Hepatocyte (in vitro differentiated cells): ENCODE data around the gene BEND6. TPM values are rescaled to one million over a fixed set of nuclear protein-coding genes. Genes with fewer than 3 reads are reported as not detected.

ENCODE experiments used
- DNase-seq: peaks from one replicate; pipeline ENCODE4 v3.0.0-alpha.2; 2016; ENCODE audit warnings: low spot score
- H2AFZ ChIP-seq: fragments of 200-600 bp; sonication (generic); 2 replicates; pipeline ENCODE4 v1.6.0; 2016; ENCODE audit warnings: antibody characterized with exemption, mild to moderate bottlenecking
- H3K27ac ChIP-seq: fragments of 200-600 bp; sonication (generic); 2 replicates; pipeline ENCODE4 v1.5.1; 2016; ENCODE audit warnings: mild to moderate bottlenecking
- H3K27me3 ChIP-seq: fragments of 200-600 bp; sonication (generic); 2 replicates; pipeline ENCODE4 v1.6.1; 2016
- H3K36me3 ChIP-seq: fragments of 200-600 bp; sonication (generic); replicated peaks from 2 replicates; pipeline ENCODE4 v1.5.1; 2016; ENCODE audit warnings: low read depth; ENCODE audit not compliant: insufficient read depth
- H3K4me1 ChIP-seq: fragments of 200-600 bp; sonication (generic); 2 replicates; pipeline ENCODE4 v1.5.1; 2016; ENCODE audit warnings: mild to moderate bottlenecking, moderate library complexity; ENCODE audit not compliant: insufficient read depth
- H3K4me2 ChIP-seq: fragments of 200-600 bp; sonication (generic); 2 replicates; pipeline ENCODE4 v1.6.0; 2016
- H3K4me3 ChIP-seq: fragments of 200-600 bp; sonication (generic); 2 replicates; pipeline ENCODE4 v1.5.1; 2016; ENCODE audit warnings: mild to moderate bottlenecking
- H3K79me2 ChIP-seq: fragments of 200-600 bp; sonication (generic); 2 replicates; pipeline ENCODE4 v1.6.0; 2017; ENCODE audit warnings: mild to moderate bottlenecking
- H3K9me2 ChIP-seq: fragments of 200-600 bp; sonication (generic); replicated peaks from 2 replicates; pipeline ENCODE4 v1.6.0; 2017; ENCODE audit warnings: mild to moderate bottlenecking; ENCODE audit not compliant: insufficient read depth
- H3K9me3 ChIP-seq: fragments of 200-600 bp; sonication (generic); 2 replicates; pipeline ENCODE4 v1.5.1; 2016; ENCODE audit warnings: low read depth, mild to moderate bottlenecking
- H4K20me1 ChIP-seq: fragments of 200-600 bp; sonication (generic); 2 replicates; pipeline ENCODE4 v1.6.0; 2016; ENCODE audit warnings: mild to moderate bottlenecking; ENCODE audit not compliant: insufficient read depth, poor library complexity, severe bottlenecking
- EZH2 ChIP-seq: fragments of 200-600 bp; sonication (generic); IDR thresholded peaks from 2 replicates; pipeline ENCODE4 v1.6.1; 2016; ENCODE audit warnings: antibody characterized with exemption, mild to moderate bottlenecking, borderline replicate concordance
- EZH2phosphoT487 ChIP-seq: fragments of 200-600 bp; sonication (generic); IDR thresholded peaks from one replicate; pipeline ENCODE4 v1.6.1; 2018; ENCODE audit warnings: antibody characterized with exemption, mild to moderate bottlenecking, low read depth, moderate library complexity; ENCODE audit not compliant: unreplicated experiment, severe bottlenecking
- WGBS: methylation state at CpG from one replicate; pipeline ENCODE4 v1.1.6; 2016; ENCODE audit warnings: low lambda C conversion rate; ENCODE audit errors: missing lambda C conversion rate; 5-methylcytosine and 5-hydroxymethylcytosine counted together
- polyA plus RNA-seq: library from polyadenylated mRNA; unstranded; fragments of >200 nt; fragmentation: Nextera tagmentation; extraction: Ambion mirVana; gene quantifications from 2 replicates; pipeline ENCODE4 v1.2.1, GENCODE V29; 2016
- total RNA-seq: library from RNA; depleted of rRNA; stranded (reverse); fragments of >200 nt; gene quantifications from 2 replicates; pipeline ENCODE4 v1.2.3, GENCODE V29; 2014
- TF ChIP-seq, protein P1 (sequence below): fragments of 200-600 bp; sonication (generic); IDR thresholded peaks from 2 replicates; pipeline ENCODE4 v1.5.1; 2016; ENCODE audit warnings: antibody characterized with exemption, mild to moderate bottlenecking; ENCODE audit not compliant: poor library complexity

BEND6 gene
- total and polyA plus RNA-seq, 2 experiments from 2014 or later: 1.2 to 2.0 TPM

DNA sequence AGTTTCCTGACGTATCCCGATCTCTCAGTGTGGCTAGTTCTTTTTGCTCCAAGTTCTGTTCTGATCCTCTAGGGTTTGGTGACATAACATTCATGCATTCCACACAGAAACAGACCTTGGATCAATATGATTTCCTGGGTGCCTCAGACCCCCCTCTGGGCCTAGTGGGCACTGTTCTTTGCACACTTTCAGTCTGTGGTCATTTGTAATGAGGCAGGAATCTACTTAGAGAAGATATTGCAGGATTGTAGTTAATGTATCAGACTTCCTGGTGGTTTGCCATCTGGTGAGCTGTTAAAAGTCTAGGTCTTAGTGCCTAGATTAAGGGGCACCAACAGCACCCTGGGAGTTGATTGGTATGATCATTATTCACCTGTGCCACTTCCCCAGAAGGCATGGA lies 7.5 kb downstream of the BEND6 start:
- Histone ChIP-seq H3K79me2 (no peaks in the 10 kb centered on the region), H3K9me3 (no peaks in the 10 kb centered on the region), H3K4me1 (no peaks in the 10 kb centered on the region), H3K9me2 (no peaks in the 10 kb centered on the region), H3K4me2 (no peak overlapping the region), H2AFZ (no peak overlapping the region), H3K4me3 (no peak overlapping the region), H4K20me1 (no peaks in the 10 kb centered on the region), H3K36me3 (no peaks in the 10 kb centered on the region), H3K27ac (no peak overlapping the region), H3K27me3 (peaks cover 6% of the 10 kb centered on the region)
- WGBS: 100% methylated on average over 2 of the region's 2 CpGs
- TF ChIP-seq EZH2 (no peak), EZH2phosphoT487 (no peak)
- TF ChIP-seq, protein P1, sequence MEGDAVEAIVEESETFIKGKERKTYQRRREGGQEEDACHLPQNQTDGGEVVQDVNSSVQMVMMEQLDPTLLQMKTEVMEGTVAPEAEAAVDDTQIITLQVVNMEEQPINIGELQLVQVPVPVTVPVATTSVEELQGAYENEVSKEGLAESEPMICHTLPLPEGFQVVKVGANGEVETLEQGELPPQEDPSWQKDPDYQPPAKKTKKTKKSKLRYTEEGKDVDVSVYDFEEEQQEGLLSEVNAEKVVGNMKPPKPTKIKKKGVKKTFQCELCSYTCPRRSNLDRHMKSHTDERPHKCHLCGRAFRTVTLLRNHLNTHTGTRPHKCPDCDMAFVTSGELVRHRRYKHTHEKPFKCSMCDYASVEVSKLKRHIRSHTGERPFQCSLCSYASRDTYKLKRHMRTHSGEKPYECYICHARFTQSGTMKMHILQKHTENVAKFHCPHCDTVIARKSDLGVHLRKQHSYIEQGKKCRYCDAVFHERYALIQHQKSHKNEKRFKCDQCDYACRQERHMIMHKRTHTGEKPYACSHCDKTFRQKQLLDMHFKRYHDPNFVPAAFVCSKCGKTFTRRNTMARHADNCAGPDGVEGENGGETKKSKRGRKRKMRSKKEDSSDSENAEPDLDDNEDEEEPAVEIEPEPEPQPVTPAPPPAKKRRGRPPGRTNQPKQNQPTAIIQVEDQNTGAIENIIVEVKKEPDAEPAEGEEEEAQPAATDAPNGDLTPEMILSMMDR: no peak
- DNase-seq: no peak

DNA sequence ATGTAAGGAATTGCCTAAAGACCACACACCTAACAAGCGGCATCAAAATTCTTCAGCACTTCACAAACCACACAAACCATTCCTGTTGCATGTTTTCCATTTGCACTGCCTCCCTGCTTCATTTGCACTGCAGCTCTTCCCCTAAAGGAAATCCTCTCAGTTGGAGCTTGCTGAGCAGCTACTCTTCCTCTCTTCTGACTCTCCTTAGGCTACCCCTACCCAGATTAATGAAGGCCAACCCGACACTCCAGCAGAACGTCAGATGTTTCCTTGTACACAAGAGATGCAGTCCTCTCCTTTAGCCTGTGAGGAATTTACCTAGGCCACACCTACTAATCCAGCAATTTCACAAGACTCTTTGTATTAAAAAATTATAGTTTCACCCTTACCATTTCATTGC lies 8.1 kb downstream of the BEND6 start:
- Histone ChIP-seq H3K9me2 (no peaks in the 10 kb centered on the region), H3K4me1 (no peaks in the 10 kb centered on the region), H3K79me2 (no peaks in the 10 kb centered on the region), H3K27ac (no peak overlapping the region), H4K20me1 (no peaks in the 10 kb centered on the region), H3K27me3 (peaks cover 6% of the 10 kb centered on the region), H3K36me3 (no peaks in the 10 kb centered on the region), H2AFZ (no peak overlapping the region), H3K4me3 (no peak overlapping the region), H3K4me2 (no peak overlapping the region), H3K9me3 (no peaks in the 10 kb centered on the region)
- TF ChIP-seq, protein P1: no peak
- no peak for TF ChIP-seq EZH2
- no peak for TF ChIP-seq EZH2phosphoT487
- DNase-seq: no peak
- WGBS: 78% methylated on average over 3 of the region's 3 CpGs

- Histone ChIP-seq H3K4me1 (no peaks in the 10 kb centered on the region), H3K9me2 (no peaks in the 10 kb centered on the region), H3K27ac (no peak overlapping the region), H3K4me3 (no peak overlapping the region), H2AFZ (no peak overlapping the region), H3K27me3 (peaks cover 1% of the 10 kb centered on the region), H3K4me2 (no peak overlapping the region), H3K79me2 (no peaks in the 10 kb centered on the region), H3K9me3 (no peaks in the 10 kb centered on the region), H3K36me3 (no peaks in the 10 kb centered on the region), H4K20me1 (no peaks in the 10 kb centered on the region)
- no peak for DNase-seq
- TF ChIP-seq, protein P1: no peak
- TF ChIP-seq EZH2: no peak
- TF ChIP-seq EZH2phosphoT487: no peak
- 84% methylated on average over 1 of the region's 1 CpG for WGBS
Measured at GRCh38 chr6:56963793-56964192, 8.9 kb downstream of the BEND6 start.

DNA sequence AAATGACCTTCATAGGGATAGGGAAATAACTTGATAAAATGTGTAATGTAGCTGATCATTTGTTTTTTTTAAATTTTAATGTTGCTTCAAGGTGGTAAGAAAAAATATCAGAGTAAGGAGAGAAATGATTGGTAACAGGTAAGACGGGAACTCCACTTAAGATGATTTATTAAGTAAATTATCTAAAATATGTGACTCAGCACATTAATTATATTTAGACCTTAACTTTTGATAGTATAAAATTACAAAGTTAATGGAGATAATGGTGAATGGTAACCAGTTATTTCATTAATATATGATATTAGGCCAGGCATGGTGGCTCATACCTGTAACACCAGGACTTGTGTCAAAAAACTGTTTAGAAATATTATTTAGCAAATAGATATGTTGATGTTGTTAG lies 10.2 kb downstream of the BEND6 start:
- H3K27me3 ChIP-seq: no peaks in the 10 kb centered on the region
- H3K4me2 ChIP-seq: no peak overlapping the region
- no peaks in the 10 kb centered on the region for H3K9me3 ChIP-seq
- H3K4me3 ChIP-seq: no peak overlapping the region
- H3K9me2 ChIP-seq: no peaks in the 10 kb centered on the region
- H3K4me1 ChIP-seq: no peaks in the 10 kb centered on the region
- DNase-seq: no peak
- H4K20me1 ChIP-seq: no peaks in the 10 kb centered on the region
- H3K79me2 ChIP-seq: no peaks in the 10 kb centered on the region
- TF ChIP-seq, protein P1: no peak
- TF ChIP-seq EZH2phosphoT487 (no peak), EZH2 (no peak)
- H3K27ac ChIP-seq: no peak overlapping the region
- WGBS: 88% methylated on average over 1 of the region's 1 CpG
- no peak overlapping the region for H2AFZ ChIP-seq
- H3K36me3 ChIP-seq: no peaks in the 10 kb centered on the region
